H1 (cell line): ENCODE data around the gene HNRNPAB. TPM values are rescaled to one million over a fixed set of nuclear protein-coding genes. Genes with fewer than 3 reads are reported as not detected.

Experiments used
- CHD7 ChIP-seq: fragments of 300-600 bp; sonication (generic); IDR thresholded peaks from 2 replicates; pipeline ENCODE4 v1.7.1; 2012; ENCODE audit warnings: low read length, moderate library complexity, mild to moderate bottlenecking, inconsistent platforms; ENCODE audit not compliant: insufficient replicate concordance
- POLR2A ChIP-seq, 2 experiments: IDR thresholded peaks; 1 replicate in 1 of 2; 2 replicates in 1 of 2; pipeline ENCODE4 v1.6.1; 2011; ENCODE audit warnings: low read depth in 2 of 2, low read length in 2 of 2, mild to moderate bottlenecking in 2 of 2; ENCODE audit errors: control extremely low read depth in 1 of 2
- polyA plus RNA-seq, 7 experiments: library from polyadenylated mRNA; depleted of rRNA in 3 of 7; stranded (reverse) in 5 of 7; unstranded in 2 of 7; fragments of >200 nt in 5 of 7; fragments of 200-250 nt in 2 of 7; gene quantifications; 1 replicate in 5 of 7; 2 replicates in 1 of 7; 4 replicates in 1 of 7; pipeline versions ENCODE4 v1.2.1 to v1.2.3, GENCODE V29; 2011 to 2013; ENCODE audit warnings: missing spikeins in 2 of 7, mixed read lengths in 2 of 7
- total RNA-seq: library from RNA; stranded (reverse); fragmentation: NEBNext Ultra II Directional; extraction: Animal tissue kit (Norgen Biotek cat#: 25700); gene quantifications from 2 replicates; pipeline ENCODE4 v1.2.1, GENCODE V29; 2021

HNRNPAB gene
- total and polyA plus RNA-seq, 2 of the 8 experiments (the other 6 are each of a cell fraction or from before 2014, with no cell fraction given), result 373 to 563 TPM

- TF ChIP-seq CHD7, result no peak
- peak in 1 of 2 experiments; percentile 51; a peak in 1 of 3 replicates for TF ChIP-seq POLR2A (IDR thresholded peaks at IDR 0.05; ENCODE audit: control extremely low read depth in 1 of 2, low read depth in 2 of 2, low read length in 2 of 2)
Measured at GRCh38 chr5:178218237-178218776, 14.0 kb downstream of the HNRNPAB start (continued).
